IPS-20b (cell line): ENCODE data around the gene PPME1.

ENCODE experiments used
- H3K27ac ChIP-seq: one replicate; pipeline ENCODE4 v1.5.1; 2013; ENCODE audit warnings: low read length
- H3K27me3 ChIP-seq: 2 replicates; pipeline ENCODE4 v1.6.1; 2013; ENCODE audit warnings: mild to moderate bottlenecking, low read length, inconsistent platforms; ENCODE audit not compliant: insufficient read depth
- H3K36me3 ChIP-seq: 2 replicates; pipeline ENCODE4 v1.6.1; 2013; ENCODE audit warnings: low read depth, mild to moderate bottlenecking, inconsistent platforms, low read length, moderate library complexity; ENCODE audit not compliant: insufficient read depth
- H3K4me1 ChIP-seq: 2 replicates; pipeline ENCODE4 v1.6.1; 2013; ENCODE audit warnings: mild to moderate bottlenecking, control low read depth, inconsistent platforms, low read length, moderate library complexity; ENCODE audit not compliant: insufficient read depth
- H3K4me3 ChIP-seq: 2 replicates; pipeline ENCODE4 v1.5.1; 2013; ENCODE audit warnings: mild to moderate bottlenecking, low read length, inconsistent platforms
- H3K9ac ChIP-seq: 2 replicates; pipeline ENCODE4 v1.6.1; 2013; ENCODE audit warnings: low read depth, mild to moderate bottlenecking, inconsistent platforms, low read length, moderate library complexity
- H3K9me3 ChIP-seq: 2 replicates; pipeline ENCODE4 v1.6.1; 2013; ENCODE audit warnings: mild to moderate bottlenecking, low read depth, low read length, inconsistent platforms; ENCODE audit not compliant: insufficient read depth

Gene PPME1

GRCh38 chr11:74288161-74288560 lies 117.1 kb downstream of the PPME1 start:
- Histone ChIP-seq H3K9ac (no peak overlapping the region), H3K9me3 (no peaks in the 10 kb centered on the region), H3K4me3 (no peak overlapping the region), H3K27me3 (no peaks in the 10 kb centered on the region), H3K4me1 (no peaks in the 10 kb centered on the region), H3K27ac (no peak overlapping the region), H3K36me3 (no peaks in the 10 kb centered on the region)

- no peak overlapping the region for H3K27ac ChIP-seq
- H3K4me1 ChIP-seq, result no peaks in the 10 kb centered on the region
Observed at GRCh38 chr11:74288911-74289310, 117.8 kb downstream of the PPME1 start.

DNA sequence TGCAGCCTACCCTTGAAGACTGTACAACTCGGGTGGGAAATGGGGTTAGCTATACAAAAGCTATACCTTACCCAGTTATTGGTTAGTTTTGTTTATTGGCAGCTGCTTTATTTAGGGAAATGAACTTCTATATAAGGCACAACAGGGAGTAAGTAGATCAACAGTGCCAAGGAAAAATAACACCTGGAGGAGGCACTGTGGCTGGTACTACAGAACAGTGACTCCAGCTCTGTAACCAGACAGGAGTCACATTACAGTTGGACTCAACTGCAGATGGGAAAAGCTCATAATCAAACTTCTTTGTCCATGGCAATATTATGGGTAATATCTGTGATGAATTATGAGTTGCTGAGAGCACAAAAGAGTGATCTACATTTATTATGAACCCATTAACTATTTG lies 126.4 kb downstream of the PPME1 start:
- peaks cover 6% of the 10 kb centered on the region; the same call in 1 of the 2 replicates for H3K9me3 ChIP-seq
- H3K9ac ChIP-seq, result no peak overlapping the region
- H3K27ac ChIP-seq, result no peak overlapping the region
- H3K27me3 ChIP-seq, result no peaks in the 10 kb centered on the region
- H3K36me3 ChIP-seq, result no peaks in the 10 kb centered on the region
- no peaks in the 10 kb centered on the region for H3K4me1 ChIP-seq
- no peak overlapping the region for H3K4me3 ChIP-seq

More at GRCh38 chr11:74288911-74289310, 117.8 kb downstream of the PPME1 start:
- H3K27me3 ChIP-seq, result no peaks in the 10 kb centered on the region
- no peak overlapping the region for H3K9ac ChIP-seq
- no peaks in the 10 kb centered on the region for H3K9me3 ChIP-seq
- H3K36me3 ChIP-seq, result no peaks in the 10 kb centered on the region
- no peak overlapping the region for H3K4me3 ChIP-seq

DNA sequence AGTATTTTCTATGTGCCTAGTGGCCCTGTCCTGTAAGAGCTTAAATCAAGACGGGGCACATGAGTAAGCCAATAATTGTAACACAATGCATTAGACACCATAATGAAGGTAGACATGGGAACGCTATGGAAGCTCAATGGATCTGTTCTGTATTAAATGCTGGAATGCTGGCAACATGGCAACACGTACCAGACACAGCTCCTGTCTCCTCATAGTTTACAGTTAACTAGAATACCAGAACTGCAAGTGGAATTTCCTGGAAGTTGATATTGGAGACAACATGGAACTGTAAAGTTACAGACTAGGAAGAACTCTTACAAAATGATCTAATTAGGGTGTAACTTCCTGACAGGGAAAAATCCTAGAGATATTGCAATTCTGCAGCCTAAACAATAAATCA lies 127.9 kb downstream of the PPME1 start:
- H3K4me1 ChIP-seq, result no peaks in the 10 kb centered on the region
- no peak overlapping the region for H3K9ac ChIP-seq
- no peak overlapping the region for H3K27ac ChIP-seq
- H3K36me3 ChIP-seq, result no peaks in the 10 kb centered on the region
- peaks cover 6% of the 10 kb centered on the region; the same call in 1 of the 2 replicates for H3K9me3 ChIP-seq
- no peaks in the 10 kb centered on the region for H3K27me3 ChIP-seq
- no peak overlapping the region for H3K4me3 ChIP-seq
